ENCODE data around the gene MAEL.

DNA sequence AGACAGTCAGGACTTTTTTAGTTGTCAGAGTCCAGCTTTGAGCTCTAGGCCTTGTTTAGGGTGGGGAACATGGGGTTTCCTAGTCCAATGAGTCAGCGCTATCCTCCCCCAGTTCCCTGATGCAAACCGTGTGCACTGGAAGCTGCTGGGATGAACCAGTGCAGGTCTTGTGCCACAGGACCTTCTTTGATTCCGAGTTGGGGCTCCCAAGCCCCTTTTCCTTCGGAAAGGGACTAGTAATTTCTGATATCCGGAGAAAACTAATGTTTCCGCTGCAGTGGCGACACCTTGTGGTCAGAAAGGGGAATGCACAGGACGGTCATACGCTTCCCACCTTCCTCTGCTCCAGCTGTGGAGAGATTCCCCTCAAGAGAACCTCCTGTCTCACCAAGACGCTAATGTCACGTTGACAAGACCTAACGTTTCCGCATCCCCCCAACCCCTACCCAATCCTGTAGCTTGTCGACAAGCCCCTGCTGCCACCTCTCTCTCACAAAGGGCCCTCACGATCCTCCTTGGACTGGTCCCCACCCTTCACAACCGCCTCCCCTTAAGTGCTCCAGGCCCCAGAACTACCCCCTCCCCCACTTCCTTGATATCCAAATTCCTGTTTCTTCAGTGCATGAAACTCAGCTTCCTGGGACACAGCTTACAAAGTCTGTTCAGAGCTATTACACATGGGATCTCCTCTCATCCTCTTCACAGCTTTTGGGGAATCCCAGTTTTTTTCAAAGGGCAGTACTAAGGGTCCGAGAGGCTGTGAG is 70.1 kb downstream of the MAEL start:
- TF ChIP-seq, protein P1, sequence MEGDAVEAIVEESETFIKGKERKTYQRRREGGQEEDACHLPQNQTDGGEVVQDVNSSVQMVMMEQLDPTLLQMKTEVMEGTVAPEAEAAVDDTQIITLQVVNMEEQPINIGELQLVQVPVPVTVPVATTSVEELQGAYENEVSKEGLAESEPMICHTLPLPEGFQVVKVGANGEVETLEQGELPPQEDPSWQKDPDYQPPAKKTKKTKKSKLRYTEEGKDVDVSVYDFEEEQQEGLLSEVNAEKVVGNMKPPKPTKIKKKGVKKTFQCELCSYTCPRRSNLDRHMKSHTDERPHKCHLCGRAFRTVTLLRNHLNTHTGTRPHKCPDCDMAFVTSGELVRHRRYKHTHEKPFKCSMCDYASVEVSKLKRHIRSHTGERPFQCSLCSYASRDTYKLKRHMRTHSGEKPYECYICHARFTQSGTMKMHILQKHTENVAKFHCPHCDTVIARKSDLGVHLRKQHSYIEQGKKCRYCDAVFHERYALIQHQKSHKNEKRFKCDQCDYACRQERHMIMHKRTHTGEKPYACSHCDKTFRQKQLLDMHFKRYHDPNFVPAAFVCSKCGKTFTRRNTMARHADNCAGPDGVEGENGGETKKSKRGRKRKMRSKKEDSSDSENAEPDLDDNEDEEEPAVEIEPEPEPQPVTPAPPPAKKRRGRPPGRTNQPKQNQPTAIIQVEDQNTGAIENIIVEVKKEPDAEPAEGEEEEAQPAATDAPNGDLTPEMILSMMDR (IDR thresholded peaks at IDR 0.05), result peak; percentile 52 to 67 (median 55)
- no peak for TF ChIP-seq POLR2A (IDR thresholded peaks at IDR 0.05)
